A549 (cell line): Measurements from ENCODE around the gene SLCO2A1.

ENCODE experiments used
- CTCF ChIP-seq: fragments of >200 bp; sonication (Bioruptor Twin); formaldehyde crosslinking; IDR thresholded peaks from 3 replicates; pipeline ENCODE4 v1.5.1; 2016
- ELK1 ChIP-seq: fragments of 150-350 bp; IDR thresholded peaks from 2 replicates; pipeline ENCODE4 v1.6.1; 2014; ENCODE audit warnings: low read depth, mild to moderate bottlenecking, low read length
- ESRRA ChIP-seq: fragments of 150-350 bp; IDR thresholded peaks from 2 replicates; pipeline ENCODE4 v1.6.1; 2014; ENCODE audit warnings: mild to moderate bottlenecking, low read length, borderline replicate concordance
- HMGXB4 ChIP-seq: fragments of 250-450 bp; sonication (Bioruptor Pico); IDR thresholded peaks from 2 replicates; pipeline ENCODE4 v1.5.0; 2021; ENCODE audit warnings: mild to moderate bottlenecking, moderate library complexity, borderline replicate concordance
- KDM5A ChIP-seq: fragments of 200-600 bp; sonication (generic); IDR thresholded peaks from 2 replicates; pipeline ENCODE4 v1.6.1; 2016; ENCODE audit warnings: antibody characterized with exemption, mild to moderate bottlenecking
- MAZ ChIP-seq: fragments of 150-350 bp; IDR thresholded peaks from 2 replicates; pipeline ENCODE4 v1.6.1; 2014; ENCODE audit warnings: antibody characterized with exemption, low read depth, low read length, borderline replicate concordance
- POLR2A ChIP-seq: IDR thresholded peaks from 2 replicates; pipeline ENCODE4 v1.6.1; 2012; ENCODE audit warnings: mild to moderate bottlenecking, low read length
- RAD21 ChIP-seq, 2 experiments: fragments of >200 bp in 1 of 2; sonication (Bioruptor Twin) in 1 of 2; formaldehyde crosslinking in 1 of 2; IDR thresholded peaks in 1 of 2; conservative IDR thresholded peaks in 1 of 2; 2 replicates in 1 of 2; 3 replicates in 1 of 2; pipeline ENCODE4 v1.6.1; 2012 to 2018; ENCODE audit warnings: inconsistent platforms in 1 of 2
- REST ChIP-seq: fragments of 200-600 bp; sonication (generic); IDR thresholded peaks from 2 replicates; pipeline ENCODE4 v1.6.1; 2016; ENCODE audit warnings: antibody characterized with exemption, mild to moderate bottlenecking, moderate library complexity

GRCh38 chr3:134003066-134003465 lies 26.7 kb downstream of the SLCO2A1 start:
- TF ChIP-seq CTCF = no peak
- no peak for TF ChIP-seq RAD21 (conservative IDR thresholded peaks at IDR 0.05 in 1 of 2, IDR thresholded peaks at IDR 0.05 in 1 of 2)
- TF ChIP-seq MAZ = no peak
- TF ChIP-seq REST = no peak
- no peak for TF ChIP-seq KDM5A
- TF ChIP-seq HMGXB4 (CRISPR knock-in tag) = no peak
- TF ChIP-seq ELK1 = no peak
- TF ChIP-seq POLR2A = no peak
- no peak for TF ChIP-seq ESRRA
